GM20000 (cell line): ENCODE measurements around the gene ZBTB21.

ENCODE experiments used
- DNase-seq: peaks from one replicate; pipeline ENCODE4 v3.0.0; 2012; ENCODE audit warnings: low spot score
- TF ChIP-seq, protein P1 (sequence below): IDR thresholded peaks from 2 replicates; pipeline ENCODE4 v1.5.1; 2012; ENCODE audit warnings: mild to moderate bottlenecking, control low read depth; ENCODE audit errors: extremely low read depth, missing control alignments

Gene ZBTB21

DNA sequence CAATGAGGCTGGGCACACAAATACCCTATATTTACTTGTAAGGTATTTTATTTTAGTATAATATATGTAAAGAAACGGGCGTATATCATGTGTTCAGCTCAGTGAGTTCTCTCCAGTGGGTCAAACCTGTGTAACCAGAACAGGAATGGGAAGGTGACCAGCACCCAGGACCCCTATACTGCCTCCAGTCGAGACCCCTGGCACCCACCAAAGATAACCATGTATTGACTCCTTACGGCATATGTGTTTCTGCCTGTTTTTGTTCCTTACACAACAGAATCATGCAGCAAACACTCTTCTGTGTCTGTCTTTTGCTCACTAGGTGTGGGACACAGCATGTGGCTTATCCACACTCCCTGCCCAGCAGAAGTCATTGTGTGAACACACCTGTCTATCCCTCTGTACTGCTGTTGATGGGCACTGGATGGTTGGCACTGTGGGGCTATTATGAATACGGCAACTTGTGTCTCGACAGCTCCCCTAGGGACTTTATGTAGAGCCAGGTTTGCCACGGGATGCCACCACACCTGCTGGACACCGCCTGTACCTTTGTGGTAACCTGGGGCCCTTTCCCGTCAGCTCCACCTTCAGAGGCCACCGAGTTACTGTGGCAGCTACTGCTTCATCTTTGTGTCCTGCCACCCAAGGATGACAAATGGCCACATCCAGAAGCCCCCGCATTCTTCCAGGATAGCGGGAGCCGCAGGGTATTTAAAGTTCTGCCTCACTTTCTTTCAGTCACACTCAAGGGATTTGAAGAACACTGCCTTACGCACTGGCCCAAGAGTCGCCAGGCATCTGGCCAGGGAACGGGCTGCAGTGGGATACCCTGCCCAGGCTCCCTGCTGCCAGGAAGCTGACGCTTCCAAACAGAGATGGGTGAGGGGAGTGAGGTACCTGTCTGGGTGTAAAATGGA is 32.9 kb downstream of the ZBTB21 start:
- DNase-seq: no peak
- TF ChIP-seq, protein P1, sequence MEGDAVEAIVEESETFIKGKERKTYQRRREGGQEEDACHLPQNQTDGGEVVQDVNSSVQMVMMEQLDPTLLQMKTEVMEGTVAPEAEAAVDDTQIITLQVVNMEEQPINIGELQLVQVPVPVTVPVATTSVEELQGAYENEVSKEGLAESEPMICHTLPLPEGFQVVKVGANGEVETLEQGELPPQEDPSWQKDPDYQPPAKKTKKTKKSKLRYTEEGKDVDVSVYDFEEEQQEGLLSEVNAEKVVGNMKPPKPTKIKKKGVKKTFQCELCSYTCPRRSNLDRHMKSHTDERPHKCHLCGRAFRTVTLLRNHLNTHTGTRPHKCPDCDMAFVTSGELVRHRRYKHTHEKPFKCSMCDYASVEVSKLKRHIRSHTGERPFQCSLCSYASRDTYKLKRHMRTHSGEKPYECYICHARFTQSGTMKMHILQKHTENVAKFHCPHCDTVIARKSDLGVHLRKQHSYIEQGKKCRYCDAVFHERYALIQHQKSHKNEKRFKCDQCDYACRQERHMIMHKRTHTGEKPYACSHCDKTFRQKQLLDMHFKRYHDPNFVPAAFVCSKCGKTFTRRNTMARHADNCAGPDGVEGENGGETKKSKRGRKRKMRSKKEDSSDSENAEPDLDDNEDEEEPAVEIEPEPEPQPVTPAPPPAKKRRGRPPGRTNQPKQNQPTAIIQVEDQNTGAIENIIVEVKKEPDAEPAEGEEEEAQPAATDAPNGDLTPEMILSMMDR: no peak

DNA sequence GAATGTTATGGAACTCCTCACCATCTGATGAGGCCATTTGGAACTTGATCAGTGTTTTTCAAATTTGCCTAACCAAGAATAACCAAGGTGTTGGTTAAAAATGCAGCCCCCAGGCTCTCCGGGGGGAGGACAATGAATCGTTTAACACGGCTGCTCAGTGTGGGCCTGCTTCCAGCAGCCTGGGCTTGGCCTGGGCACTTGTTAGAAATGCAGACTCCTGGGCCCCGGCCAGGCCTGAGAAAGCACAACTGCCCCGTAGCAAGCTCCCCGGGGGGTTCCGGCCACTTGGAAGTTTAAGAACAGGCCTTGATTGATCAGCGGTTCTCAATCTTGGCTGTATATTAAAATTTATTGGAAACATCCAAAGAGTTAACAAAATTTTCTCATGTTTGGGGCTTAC is 33.5 kb downstream of the ZBTB21 start:
- no peak for DNase-seq
- TF ChIP-seq, protein P1: no peak

DNA sequence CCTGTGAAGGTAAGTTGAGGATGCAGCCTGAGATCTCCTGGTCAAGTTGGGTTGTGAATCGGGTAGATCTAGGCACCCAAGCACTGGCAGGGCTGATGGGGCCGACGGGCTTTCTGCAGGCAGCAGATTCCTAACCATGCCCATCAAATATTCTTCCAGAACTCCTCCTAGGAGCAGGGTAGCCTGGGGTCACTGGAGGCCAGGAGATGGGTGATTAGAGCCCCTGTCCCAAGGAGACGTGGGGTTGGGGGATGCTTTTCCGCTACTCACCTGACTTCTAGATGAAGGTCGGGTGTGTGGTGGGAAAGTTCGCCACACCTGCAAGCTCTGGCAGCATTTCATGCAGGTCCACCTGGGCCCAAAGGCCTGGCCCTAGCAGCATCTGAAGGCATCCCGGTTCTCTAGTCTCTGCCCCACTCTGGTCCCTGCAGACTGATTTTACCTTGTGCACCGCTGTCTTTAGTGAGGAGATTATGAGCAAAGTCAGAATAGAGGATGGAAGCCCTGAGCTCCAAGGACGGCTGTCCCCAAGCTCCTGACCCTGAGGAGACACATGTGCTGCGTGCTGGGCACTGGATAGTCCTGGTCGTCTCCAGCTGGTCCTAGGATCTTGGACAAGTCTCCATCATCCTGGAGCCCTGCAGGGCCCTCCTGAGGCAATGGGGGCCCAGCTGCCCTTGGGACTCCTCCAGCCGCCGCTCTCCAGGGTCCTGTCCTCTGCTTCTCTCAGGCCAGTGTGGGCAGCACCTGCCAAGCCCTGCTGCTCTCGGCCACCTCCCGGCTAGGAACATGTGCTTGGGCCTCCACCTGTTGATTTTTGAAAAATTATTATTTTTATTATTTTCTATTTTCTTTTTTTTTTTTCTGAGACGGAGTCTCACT is 34.5 kb downstream of the ZBTB21 start:
- DNase-seq: no peak
- TF ChIP-seq, protein P1: no peak

DNA sequence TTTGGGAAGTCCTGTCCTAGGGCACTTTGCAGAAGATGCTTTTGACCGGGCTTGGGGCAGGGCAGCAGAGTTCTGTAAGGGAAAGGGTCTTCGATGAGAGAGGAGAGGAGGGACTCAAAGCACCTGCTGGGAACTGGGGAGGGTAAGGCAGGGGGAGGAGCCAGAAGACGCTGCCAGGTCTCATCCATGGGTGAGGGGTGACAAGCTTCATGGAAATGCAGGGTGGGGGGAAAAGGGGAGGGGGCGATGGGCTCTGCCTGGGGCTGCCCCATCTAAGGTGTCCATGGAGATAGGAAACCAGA is 35.5 kb downstream of the ZBTB21 start:
- TF ChIP-seq, protein P1: no peak
- DNase-seq: no peak

DNA sequence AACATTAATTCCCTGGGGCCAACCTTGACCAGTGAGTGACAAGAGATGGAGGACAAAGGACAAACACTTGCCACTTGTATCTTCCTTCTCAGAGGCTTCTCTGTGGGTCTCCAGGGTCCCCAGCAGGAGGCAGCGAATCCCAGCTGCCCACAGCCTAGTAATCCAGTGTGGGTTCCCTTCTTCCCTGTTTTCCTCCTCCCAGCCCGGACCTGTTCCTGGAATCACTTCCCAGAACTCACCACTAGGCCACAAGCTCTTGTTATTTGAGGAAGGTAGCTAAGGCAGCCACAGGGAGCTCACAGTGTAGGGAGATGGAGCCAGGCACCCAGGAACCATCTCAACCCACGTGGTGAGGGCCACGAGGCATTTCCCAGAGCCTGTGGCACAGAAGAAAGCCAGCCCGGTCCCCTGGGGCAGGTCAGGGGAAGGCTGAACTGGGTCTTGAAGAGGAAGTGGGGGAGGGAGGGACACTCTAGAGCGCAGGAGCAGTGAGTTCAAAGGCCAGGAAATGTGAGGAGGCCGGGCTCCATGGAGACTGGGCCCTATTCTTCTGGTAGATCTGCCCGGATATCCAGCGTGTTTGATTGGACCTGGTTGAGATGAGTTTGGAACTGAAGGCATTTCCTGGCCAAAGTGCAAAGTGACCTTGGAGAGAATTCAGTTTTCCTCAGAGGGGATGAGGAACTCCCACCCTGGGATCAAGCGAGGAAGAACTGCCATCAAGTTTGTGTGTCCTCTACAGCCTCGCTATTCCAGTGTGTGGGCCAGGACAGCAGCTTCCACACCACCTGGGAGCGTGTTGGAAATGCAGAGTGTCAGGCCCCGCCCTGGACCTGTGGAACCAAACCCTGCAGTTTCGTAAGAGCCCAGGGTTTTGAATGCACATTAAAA is 36.1 kb downstream of the ZBTB21 start:
- TF ChIP-seq, protein P1: no peak
- peak; percentile 51 for DNase-seq

DNA sequence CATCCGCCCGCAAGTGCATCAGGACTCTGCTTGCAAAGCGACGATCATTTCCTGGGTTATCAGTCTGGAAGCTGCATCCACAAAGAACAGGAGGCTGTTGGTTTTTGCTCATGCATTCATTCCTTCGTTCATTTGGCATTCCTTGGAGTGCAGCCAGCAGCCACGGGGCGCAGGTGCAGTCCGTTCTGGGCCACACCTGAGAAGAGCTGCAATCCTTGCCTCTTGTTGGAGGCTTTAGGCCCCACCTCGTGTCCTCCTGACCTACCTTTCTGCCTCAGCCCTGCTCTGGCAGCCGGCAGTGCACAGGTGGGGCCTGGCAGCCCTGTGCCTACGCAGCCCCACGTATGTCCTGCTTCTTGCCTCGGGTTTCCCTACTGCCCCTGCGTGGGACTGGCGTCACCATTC is 36.7 kb downstream of the ZBTB21 start:
- no peak for DNase-seq
- TF ChIP-seq, protein P1: no peak
